HL-60/S4 treated with retinoic acid at 250 ng/mL for 4 days and 3 days (cell line): Measurements from ENCODE around the gene ARHGAP9.
"Not testable (repeated sequence)": the region's sequence is repeated elsewhere in the genome, so short reads cannot be mapped to it uniquely, and the experiment has no call there.

ENCODE experiments used
- in situ Hi-C: fragments of 300-500 bp; cut with MboI; formaldehyde crosslinking; loops from 2 replicates; pipeline ENCODE4 v1.7.0; 2022; ENCODE audit warnings: low sequenced_read_pairs

Gene ARHGAP9

GRCh38 chr12:57495051-57495701 lies 15.5 kb upstream of the ARHGAP9 start:
- in situ Hi-C loops, result not testable (repeated sequence)

- in situ Hi-C loops, result no loop called here
Observed at GRCh38 chr12:57491393-57492280, 12.0 kb upstream of the ARHGAP9 start.

- in situ Hi-C loops, result no loop called here
Observed at GRCh38 chr12:57490126-57490525, 10.5 kb upstream of the ARHGAP9 start.

GRCh38 chr12:57489157-57489641 lies 9.5 kb upstream of the ARHGAP9 start:
- in situ Hi-C loops, result no loop called here

GRCh38 chr12:57488402-57489156 lies 8.9 kb upstream of the ARHGAP9 start:
- in situ Hi-C loops, result no loop called here

- in situ Hi-C loops, result no loop called here
Observed at GRCh38 chr12:57487597-57488401, 8.1 kb upstream of the ARHGAP9 start, which contains the start of gene MARS1. MARS1 (plus strand) TSS chr12:57488068; CDS start chr12:57488091, 23 bp downstream.

- in situ Hi-C loops, result no loop called here
Observed at GRCh38 chr12:57487055-57487596, 7.5 kb upstream of the ARHGAP9 start.

GRCh38 chr12:57485695-57486094 lies 6.0 kb upstream of the ARHGAP9 start:
- in situ Hi-C loops, result no loop called here

GRCh38 chr12:57483466-57483865 lies 3.8 kb upstream of the ARHGAP9 start:
- in situ Hi-C loops, result no loop called here

GRCh38 chr12:57481671-57482070 lies 2.0 kb upstream of the ARHGAP9 start:
- in situ Hi-C loops, result no loop called here

- in situ Hi-C loops, result no loop called here
Observed at GRCh38 chr12:57479043-57479375, 657 bp downstream of the ARHGAP9 start.

GRCh38 chr12:57477710-57478681 lies 1.7 kb downstream of the ARHGAP9 start:
- in situ Hi-C loops, result no loop called here

GRCh38 chr12:57476993-57477709 lies 2.5 kb downstream of the ARHGAP9 start:
- in situ Hi-C loops, result no loop called here

- in situ Hi-C loops, result no loop called here
Observed at GRCh38 chr12:57476162-57476992, 3.3 kb downstream of the ARHGAP9 start.

GRCh38 chr12:57475271-57476161 lies 4.2 kb downstream of the ARHGAP9 start:
- in situ Hi-C loops, result no loop called here

GRCh38 chr12:57474862-57475261 lies 4.8 kb downstream of the ARHGAP9 start:
- in situ Hi-C loops, result no loop called here

GRCh38 chr12:57474430-57474829 lies 5.2 kb downstream of the ARHGAP9 start:
- in situ Hi-C loops, result no loop called here
